HG03280 (cell line): ENCODE results near the gene RHEX.
"Not testable (repeated sequence)": the region's sequence is repeated elsewhere in the genome, so short reads cannot be mapped to it uniquely, and the experiment has no call there.

Source experiments
- ATAC-seq: cut with Tn5 transposase; IDR thresholded peaks from one replicate; pipeline ENCODE4 v1.9.1; 2021; ENCODE audit warnings: mild to moderate bottlenecking, moderate library complexity; ENCODE audit not compliant: unreplicated experiment

The RHEX gene

GRCh38 chr1:206052919-206053610, at the start of gene RHEX:
RHEX (plus strand) TSS chr1:206053173; CDS start chr1:206097829, 44,656 bp downstream.
- ATAC-seq, result not testable (repeated sequence)

- no peak for ATAC-seq
Measured at GRCh38 chr1:206003854-206004800, 48.8 kb upstream of the RHEX start.

DNA sequence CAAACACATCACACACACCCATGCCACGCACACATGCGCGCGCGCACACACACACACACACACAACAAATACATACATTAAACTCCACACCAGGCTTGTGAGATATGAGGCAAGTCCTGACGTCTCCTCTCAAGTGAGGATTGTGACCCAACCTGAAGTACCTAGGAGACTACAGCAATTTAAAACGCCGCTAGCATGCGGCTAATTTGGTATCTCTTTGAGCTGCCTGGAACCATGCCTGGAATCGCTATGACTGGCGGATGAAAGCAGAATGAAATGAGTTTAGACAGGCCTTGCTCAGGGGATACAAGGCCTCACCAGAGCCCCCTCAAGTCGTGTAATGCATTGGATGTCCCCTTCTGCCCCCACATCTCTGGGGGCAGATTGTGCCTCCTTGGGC, 48.1 kb upstream of the RHEX start:
- ATAC-seq, result no peak

GRCh38 chr1:206005234-206005633, 47.7 kb upstream of the RHEX start:
- no peak for ATAC-seq

- ATAC-seq, result no peak
Measured at GRCh38 chr1:206005778-206006180, 47.2 kb upstream of the RHEX start.

DNA sequence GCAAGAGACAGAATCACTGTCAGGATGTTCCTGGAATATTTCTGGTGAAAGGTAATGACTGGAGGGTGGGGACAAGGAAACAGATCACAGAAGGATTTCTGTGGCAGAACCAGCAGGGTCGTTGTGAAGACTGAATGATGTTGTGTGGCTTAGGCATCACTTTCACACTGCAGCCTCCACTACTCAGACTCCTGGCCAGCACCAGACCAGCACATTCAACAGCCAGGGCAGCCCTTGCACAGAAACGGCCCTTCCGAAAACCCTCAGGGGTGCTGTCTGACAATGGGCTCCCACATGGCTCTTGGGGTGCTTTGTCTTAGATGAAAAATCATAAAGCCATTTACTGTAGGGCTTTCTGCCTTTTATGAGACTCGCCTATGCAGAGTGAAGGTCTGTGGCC, 46.0 kb upstream of the RHEX start:
- ATAC-seq, result no peak

GRCh38 chr1:206010060-206010459, 42.9 kb upstream of the RHEX start:
- ATAC-seq, result no peak

DNA sequence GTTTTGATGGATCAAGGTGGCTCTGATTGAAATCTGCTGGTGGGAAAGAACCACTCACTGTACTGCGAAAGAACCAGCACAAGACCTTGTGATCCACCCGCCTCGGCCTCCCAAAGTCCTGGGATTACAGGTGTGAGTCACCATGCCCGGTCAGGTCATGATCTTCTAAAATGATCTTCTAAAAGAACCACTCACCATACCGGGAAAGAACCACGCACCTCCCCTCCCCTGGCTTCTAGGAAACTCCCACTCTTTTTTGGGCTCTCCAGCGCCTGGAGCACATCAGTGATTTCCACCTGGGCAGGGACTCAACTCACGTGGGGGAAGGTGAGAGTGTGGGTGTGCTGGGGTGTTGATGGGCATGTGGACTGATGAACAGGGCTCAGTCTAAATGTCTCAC, 41.9 kb upstream of the RHEX start:
- ATAC-seq, result no peak

DNA sequence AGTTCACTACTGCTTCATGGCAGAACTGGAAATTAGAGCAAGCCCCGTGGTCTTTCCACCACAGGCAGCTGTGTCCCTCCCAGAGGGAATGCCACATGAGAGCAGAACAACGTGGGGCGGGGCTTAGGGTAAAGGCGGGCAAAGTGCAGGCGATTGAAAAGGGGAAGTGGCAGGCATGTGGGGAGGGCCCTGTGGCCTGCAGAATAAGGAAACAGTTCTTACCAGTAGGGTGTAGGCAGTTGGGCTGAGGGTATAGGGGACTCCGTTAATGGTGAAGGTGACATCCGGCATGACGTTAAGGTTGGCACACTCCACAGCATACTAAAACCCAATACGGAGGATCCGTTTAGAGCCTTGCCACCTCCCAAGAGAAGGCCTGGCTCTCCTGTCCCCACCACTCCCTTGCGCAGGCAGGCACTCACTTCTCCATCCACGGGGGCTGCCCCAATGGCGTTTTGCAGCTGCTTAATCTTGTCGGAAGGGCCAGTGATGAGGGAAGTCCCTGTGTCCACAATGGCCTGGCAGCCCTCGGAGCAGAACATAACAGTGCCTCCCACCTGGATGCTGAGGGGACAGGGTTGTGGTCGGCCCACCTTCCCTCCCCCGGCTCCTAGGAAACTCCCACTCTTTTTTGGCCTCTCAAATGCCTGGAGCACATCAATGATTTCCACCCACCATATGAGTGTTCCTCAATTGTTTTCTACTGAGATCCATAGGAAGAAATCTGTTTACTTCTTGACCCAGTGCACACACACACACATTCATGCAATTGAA, 40.7 kb upstream of the RHEX start:
- ATAC-seq, result peak; percentile 94

DNA sequence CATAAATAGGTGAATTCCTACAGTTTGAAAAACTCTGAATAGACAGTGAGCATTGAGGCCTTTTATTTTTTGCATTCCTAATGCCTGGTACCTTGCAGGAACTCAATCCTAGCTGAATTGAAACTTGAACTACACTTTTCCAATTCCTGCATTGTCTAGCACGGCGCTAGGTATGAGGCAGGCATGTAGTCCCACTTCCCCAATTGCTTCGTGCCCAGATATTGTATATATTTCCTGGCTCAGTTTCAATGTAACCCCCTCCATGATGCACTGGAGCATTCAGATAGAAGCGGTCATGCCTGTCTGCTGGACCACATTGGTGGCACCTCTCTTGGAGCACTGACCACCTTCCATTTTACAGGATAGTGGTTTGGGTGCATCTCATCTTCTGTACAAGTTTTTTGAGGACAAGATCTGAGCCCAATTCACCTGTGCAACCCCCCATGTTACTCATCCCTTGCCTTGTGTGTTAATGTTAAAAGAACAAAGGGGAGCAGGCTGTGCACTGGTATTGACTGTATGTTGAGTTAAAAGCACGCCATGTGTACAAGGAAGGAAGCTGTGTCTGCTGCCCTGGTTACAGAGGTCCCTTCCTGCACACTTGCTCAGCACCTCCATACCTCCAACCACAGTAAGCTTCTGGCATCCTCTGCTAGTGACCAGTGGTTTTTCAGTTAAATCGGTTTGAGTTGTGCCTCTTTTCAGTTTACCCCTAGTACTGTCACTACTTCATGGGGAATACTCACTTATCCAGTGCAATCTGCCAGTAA, 39.8 kb upstream of the RHEX start:
- no peak for ATAC-seq

DNA sequence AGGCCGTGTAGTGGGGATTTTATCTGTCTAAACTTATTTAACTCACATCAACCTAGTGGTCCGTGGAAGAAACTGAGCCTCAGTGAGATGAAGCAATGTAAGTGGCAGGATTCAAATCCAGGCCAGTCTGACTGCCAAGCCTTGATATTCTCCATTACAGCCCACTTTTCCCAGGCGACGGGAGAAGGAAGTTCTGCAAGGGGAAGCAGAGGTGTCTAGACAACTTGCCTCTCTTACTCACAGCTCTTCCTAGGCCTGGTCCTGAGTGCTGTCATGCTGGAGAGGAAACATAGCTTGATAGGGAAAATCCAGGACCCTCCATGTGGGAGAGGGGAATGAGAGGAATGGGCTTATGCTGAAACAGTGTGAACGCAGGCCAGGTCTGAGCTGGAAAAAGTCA, 38.4 kb upstream of the RHEX start:
- ATAC-seq, result no peak

DNA sequence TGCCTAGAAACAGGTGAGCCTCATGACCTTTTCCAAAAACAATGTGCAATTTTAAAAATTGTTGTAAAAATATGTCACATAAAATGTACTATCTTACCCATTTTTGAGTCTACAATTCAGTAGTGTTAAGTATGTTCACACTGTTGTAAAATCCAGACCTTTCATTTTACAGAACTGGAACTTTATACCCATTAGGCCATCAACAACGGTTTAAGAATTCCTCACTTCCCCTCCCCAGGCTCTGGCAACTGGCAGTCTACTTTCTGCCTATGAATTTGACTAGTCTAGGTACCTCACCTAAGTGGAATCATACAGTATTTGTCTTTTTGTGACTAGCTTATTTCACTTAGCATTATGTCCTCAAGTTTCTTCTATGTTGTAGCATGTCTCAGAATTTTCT, 37.9 kb upstream of the RHEX start:
- no peak for ATAC-seq

GRCh38 chr1:206020393-206021007, 32.5 kb upstream of the RHEX start:
- no peak for ATAC-seq

DNA sequence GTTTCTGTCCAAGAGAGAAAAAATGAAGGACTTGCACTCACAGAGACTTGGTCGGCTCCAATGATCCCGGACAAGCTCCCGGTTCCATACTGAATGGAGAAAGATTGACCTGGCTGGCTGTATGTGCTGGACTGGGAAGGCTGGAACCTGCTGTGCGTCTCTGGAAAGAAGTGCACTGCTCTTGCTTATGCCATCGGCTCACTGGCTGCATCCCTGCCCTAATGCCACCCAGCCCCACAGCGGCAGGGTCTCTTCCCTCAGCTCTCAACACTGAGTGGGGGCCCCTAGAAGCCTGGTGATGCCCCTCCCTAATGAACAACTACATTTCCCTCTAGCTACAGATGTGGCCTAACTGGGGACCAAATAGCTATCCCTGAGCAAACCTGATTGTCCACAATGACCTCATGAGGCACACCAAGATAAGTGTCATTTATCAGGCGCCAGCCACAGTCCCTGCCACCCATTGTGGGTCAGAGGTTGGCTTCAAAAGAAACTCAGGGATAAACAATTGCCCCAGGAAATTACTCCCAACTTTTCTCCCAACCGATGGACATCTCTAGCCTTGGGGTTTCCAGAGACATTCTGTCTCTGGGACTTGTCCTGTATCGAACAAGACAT, 31.9 kb upstream of the RHEX start:
- no peak for ATAC-seq

DNA sequence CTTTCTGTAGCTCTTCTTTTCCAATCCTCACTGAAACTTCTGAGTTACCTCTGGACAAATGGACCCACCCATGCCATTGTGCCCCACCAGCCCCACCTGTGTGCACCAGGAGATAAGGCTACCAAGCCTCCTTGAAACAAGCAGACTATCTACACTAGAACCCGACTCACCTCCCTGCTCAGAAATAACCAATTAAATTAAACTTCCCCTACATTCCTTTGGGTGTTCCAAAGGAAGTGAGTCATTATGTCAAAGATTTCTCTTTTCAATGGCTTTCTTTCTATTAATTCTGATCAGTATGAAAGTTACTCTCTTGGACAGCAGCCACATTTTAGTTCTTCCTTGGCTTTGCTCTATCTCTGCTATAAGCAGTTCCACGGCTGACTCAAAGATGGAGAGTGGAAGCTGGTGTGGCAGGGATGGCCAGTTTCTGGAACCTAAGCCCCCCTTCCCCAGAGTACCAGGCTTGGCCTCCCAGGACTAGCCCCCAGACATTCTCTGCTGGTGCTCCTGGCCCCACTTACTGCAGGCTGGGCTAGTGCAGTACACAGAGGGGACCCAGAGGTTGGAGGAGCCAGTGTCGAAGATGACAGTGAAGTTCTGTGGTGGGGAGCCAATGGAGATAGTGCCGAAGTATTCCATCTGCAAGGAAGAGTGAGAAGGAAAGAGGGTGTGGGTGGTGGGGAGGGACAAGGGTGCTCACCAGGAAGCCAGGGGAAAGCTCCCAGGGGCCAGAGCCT, 31.2 kb upstream of the RHEX start:
- ATAC-seq, result no peak

DNA sequence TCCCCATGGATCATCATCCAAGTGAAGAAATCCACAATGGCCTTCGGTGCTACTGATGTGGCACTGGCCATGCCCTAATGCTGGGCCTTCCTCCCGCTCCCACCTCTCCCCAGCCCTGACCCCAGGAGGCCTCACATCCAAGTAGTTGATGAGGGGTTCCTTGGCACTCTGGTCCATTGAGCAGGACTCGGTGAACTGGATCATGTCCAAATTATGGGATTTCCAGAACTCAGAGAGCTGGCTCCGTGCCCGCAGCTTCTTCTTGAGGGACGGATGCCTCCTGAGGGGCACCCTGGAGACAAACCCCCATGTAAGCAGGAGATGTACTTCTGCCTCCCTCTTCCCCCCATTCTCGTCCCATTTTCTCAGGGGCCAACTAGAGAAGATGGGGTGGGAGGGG, 30.2 kb upstream of the RHEX start:
- ATAC-seq, result no peak

- ATAC-seq, result no peak
Measured at GRCh38 chr1:206023695-206024094, 29.3 kb upstream of the RHEX start, which contains the start of gene CTSE. CTSE (minus strand) TSS chr1:206023895; CDS start chr1:206023791, 104 bp downstream.

GRCh38 chr1:206025283-206025820, 27.6 kb upstream of the RHEX start:
- no peak for ATAC-seq

- no peak for ATAC-seq
Measured at GRCh38 chr1:206029484-206029883, 23.5 kb upstream of the RHEX start.
